DND-41 (cell line): Measurements from ENCODE around the gene NR1I2.
A peak's percentile ranks its signal among the peaks of the same experiment; 100 is the strongest.

Experiments used
- ATAC-seq: fragments of 200-7000 bp; cut with Tn5 transposase; 3 replicates; pipeline ENCODE4 v1.9.1; 2021; ENCODE audit warnings: low read depth; ENCODE audit not compliant: insufficient read depth
- DNase-seq: peaks from one replicate; pipeline ENCODE4 v3.0.0-alpha.2; 2020
- H2AFZ ChIP-seq: 2 replicates; pipeline ENCODE4 v1.6.0; 2012; ENCODE audit warnings: low read depth, low read length
- H3K27ac ChIP-seq: 2 replicates; pipeline ENCODE4 v1.5.1; 2012; ENCODE audit warnings: low read length, inconsistent platforms
- H3K27me3 ChIP-seq: fragments of 200-600 bp; sonication (generic); 2 replicates; pipeline ENCODE4 v1.6.0; 2012; ENCODE audit warnings: low read length, mild to moderate bottlenecking, inconsistent platforms; ENCODE audit not compliant: insufficient read depth, poor library complexity
- H3K36me3 ChIP-seq: 2 replicates; pipeline ENCODE4 v1.5.1; 2012; ENCODE audit warnings: low read length, inconsistent platforms; ENCODE audit not compliant: insufficient read depth
- H3K4me1 ChIP-seq: 2 replicates; pipeline ENCODE4 v1.5.1; 2012; ENCODE audit warnings: mild to moderate bottlenecking, low read length; ENCODE audit not compliant: insufficient read depth
- H3K4me2 ChIP-seq: 2 replicates; pipeline ENCODE4 v1.6.0; 2012; ENCODE audit warnings: mild to moderate bottlenecking, moderate library complexity, low read length, inconsistent platforms; ENCODE audit not compliant: insufficient read depth
- H3K4me3 ChIP-seq, 2 experiments: fragments of 200-600 bp in 1 of 2; shearing (Covaris generic) in 1 of 2; 2 replicates each; pipeline ENCODE4 v1.5.1; 2012 to 2016; ENCODE audit warnings: inconsistent platforms in 2 of 2, low read length in 2 of 2, mild to moderate bottlenecking in 2 of 2, low read depth in 1 of 2, moderate library complexity in 1 of 2
- H3K79me2 ChIP-seq: 2 replicates; pipeline ENCODE4 v1.6.0; 2012; ENCODE audit warnings: low read length, inconsistent platforms; ENCODE audit not compliant: insufficient read depth
- H3K9ac ChIP-seq: 2 replicates; pipeline ENCODE4 v1.6.0; 2012; ENCODE audit warnings: low read depth, mild to moderate bottlenecking, inconsistent platforms, low read length, moderate library complexity
- H3K9me3 ChIP-seq: 2 replicates; pipeline ENCODE4 v1.5.1; 2012; ENCODE audit warnings: low read length, moderate library complexity, mild to moderate bottlenecking, inconsistent platforms; ENCODE audit not compliant: insufficient read depth, severe bottlenecking
- H4K20me1 ChIP-seq: 2 replicates; pipeline ENCODE4 v1.6.0; 2012; ENCODE audit warnings: low read length; ENCODE audit not compliant: insufficient read depth
- EZH2 ChIP-seq: IDR thresholded peaks from 3 replicates; pipeline ENCODE4 v1.6.1; 2012; ENCODE audit warnings: borderline replicate concordance, low read depth, mild to moderate bottlenecking, moderate library complexity, low read length, inconsistent platforms; ENCODE audit not compliant: severe bottlenecking
- TF ChIP-seq, protein P1 (sequence below): IDR thresholded peaks from 2 replicates; pipeline ENCODE4 v1.5.1; 2012; ENCODE audit warnings: borderline replicate concordance, low read length, moderate library complexity, mild to moderate bottlenecking; ENCODE audit not compliant: poor library complexity, severe bottlenecking; ENCODE audit errors: extremely low read depth

NR1I2 gene

DNA sequence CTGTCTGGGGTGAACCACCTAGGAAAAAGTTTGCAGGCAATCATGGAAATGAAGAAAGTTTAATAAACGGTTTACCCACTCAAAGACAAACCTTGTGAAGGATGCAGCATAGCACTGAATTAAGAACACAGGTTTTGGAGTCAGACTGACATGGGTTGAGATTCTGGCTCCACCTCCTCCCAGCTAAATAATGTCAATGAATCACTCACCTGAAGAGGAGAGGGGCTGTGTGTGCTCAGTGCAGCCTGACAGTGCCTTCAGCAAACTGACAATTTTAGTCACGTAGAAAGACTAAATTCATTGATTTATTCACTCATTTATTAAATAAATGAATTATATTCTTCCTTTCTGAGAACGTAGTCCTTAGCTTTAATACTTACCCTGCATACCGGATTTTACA lies 18.9 kb downstream of the NR1I2 start:
- Histone ChIP-seq H3K79me2 (no peaks in the 10 kb centered on the region), H3K9me3 (no peaks in the 10 kb centered on the region), H2AFZ (no peak overlapping the region), H3K36me3 (no peaks in the 10 kb centered on the region), H3K27ac (no peak overlapping the region), H3K27me3 (peaks cover 3% of the 10 kb centered on the region), H3K4me1 (no peaks in the 10 kb centered on the region), H3K9ac (no peak overlapping the region), H3K4me2 (no peak overlapping the region), H3K4me3 (no peak overlapping the region), H4K20me1 (no peaks in the 10 kb centered on the region)
- no peak for ATAC-seq
- DNase-seq, result no peak
- TF ChIP-seq, protein P1, sequence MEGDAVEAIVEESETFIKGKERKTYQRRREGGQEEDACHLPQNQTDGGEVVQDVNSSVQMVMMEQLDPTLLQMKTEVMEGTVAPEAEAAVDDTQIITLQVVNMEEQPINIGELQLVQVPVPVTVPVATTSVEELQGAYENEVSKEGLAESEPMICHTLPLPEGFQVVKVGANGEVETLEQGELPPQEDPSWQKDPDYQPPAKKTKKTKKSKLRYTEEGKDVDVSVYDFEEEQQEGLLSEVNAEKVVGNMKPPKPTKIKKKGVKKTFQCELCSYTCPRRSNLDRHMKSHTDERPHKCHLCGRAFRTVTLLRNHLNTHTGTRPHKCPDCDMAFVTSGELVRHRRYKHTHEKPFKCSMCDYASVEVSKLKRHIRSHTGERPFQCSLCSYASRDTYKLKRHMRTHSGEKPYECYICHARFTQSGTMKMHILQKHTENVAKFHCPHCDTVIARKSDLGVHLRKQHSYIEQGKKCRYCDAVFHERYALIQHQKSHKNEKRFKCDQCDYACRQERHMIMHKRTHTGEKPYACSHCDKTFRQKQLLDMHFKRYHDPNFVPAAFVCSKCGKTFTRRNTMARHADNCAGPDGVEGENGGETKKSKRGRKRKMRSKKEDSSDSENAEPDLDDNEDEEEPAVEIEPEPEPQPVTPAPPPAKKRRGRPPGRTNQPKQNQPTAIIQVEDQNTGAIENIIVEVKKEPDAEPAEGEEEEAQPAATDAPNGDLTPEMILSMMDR, result no peak
- TF ChIP-seq EZH2, result no peak

DNA sequence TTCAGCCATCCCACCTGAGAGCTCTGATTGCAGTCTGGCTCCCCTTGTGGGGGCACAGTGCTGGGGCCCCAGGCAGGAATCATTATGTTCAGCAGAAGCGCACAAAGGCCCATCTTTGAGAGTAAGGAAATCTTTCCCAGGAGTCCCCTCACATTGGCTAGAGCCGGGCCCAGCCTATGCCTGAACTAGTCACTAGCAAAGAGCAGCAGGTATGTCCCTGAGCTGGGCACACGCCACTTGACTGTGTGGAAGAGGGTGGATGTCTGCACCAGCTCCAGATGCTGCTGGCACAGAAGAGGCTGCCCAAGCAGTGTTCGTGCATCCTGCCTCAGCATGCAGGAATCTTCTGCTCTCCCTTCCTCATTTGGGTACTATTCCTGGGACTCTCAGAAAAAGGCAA lies 26.3 kb downstream of the NR1I2 start:
- no peak for TF ChIP-seq EZH2
- TF ChIP-seq, protein P1, result peak; percentile 10
- DNase-seq, result no peak
- H3K9ac ChIP-seq, result no peak overlapping the region
- no peaks in the 10 kb centered on the region for H3K27me3 ChIP-seq
- no peak overlapping the region for H3K4me3 ChIP-seq
- H3K9me3 ChIP-seq, result no peaks in the 10 kb centered on the region
- no peaks in the 10 kb centered on the region for H3K4me1 ChIP-seq
- H3K79me2 ChIP-seq, result no peaks in the 10 kb centered on the region
- no peaks in the 10 kb centered on the region for H4K20me1 ChIP-seq
- no peaks in the 10 kb centered on the region for H3K36me3 ChIP-seq
- ATAC-seq, result no peak
- no peak overlapping the region for H3K4me2 ChIP-seq
- H2AFZ ChIP-seq, result no peak overlapping the region
- H3K27ac ChIP-seq, result no peak overlapping the region

DNA sequence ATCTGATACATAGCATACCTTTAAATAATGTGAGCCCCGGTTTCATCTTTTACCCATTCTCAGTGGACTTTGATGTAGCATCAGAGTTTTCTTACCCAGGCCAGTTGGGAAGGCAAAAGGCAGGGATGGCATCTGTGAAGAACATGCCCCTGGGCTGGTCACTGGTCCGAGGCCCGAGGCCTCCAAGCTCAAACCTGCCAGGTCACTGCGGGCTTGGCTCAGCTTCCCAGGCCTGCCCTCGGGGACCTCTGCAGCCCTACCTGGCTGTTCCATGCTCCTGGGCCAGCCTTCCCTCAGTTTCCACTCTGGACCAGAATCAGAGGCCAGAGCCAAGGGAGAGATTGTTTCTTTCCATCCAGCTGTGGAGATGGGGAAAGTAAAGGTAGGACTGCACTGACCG lies 26.9 kb downstream of the NR1I2 start:
- Histone ChIP-seq H3K4me2 (no peak overlapping the region), H4K20me1 (no peaks in the 10 kb centered on the region), H3K36me3 (no peaks in the 10 kb centered on the region), H3K27me3 (no peaks in the 10 kb centered on the region), H3K27ac (no peak overlapping the region), H3K9ac (no peak overlapping the region), H3K79me2 (no peaks in the 10 kb centered on the region), H3K4me3 (no peak overlapping the region), H3K9me3 (no peaks in the 10 kb centered on the region), H3K4me1 (no peaks in the 10 kb centered on the region), H2AFZ (no peak overlapping the region)
- ATAC-seq (no peak), DNase-seq (no peak)
- no peak for TF ChIP-seq EZH2

DNA sequence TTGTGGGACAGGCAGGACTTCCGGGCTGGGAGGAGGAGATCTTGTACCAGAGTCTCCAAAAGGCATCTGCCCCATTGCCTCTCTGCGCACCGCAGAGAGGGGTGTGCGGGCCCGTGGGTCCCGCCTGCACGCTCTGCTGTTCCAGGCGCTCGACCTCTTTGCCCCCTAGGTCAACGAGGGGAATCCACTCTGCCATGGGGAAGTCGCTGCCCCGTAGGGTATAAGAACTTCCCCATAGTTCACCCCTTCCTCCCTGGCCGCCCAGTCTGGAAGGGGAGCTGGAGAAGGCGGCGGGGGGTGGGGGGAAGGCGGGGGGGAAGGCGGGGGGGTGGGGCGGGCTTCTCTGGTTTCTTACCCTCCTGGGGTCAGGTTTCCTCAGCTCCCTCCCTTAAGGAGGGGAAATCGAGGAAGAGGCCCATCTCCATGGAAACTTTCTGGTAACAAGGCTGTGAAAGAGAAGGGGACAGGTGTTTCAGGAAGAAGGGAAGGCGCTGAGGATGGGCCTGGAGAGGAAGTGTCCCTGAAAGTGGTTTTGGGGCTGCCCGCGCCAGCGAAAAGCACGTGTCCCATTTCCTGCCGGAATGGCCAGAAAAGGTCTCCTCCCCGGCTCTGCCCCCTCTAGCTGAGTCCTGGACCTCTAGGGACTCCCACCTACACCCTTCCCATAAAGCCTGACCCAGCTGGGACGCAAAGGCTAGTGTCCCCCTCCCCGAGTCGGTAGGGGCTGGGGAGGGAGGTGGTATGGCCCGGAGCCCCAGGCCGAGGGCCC lies 27.5 kb downstream of the NR1I2 start:
- Histone ChIP-seq H3K27ac (no peak overlapping the region), H3K79me2 (no peaks in the 10 kb centered on the region), H3K4me1 (no peaks in the 10 kb centered on the region), H3K27me3 (no peaks in the 10 kb centered on the region), H3K9ac (no peak overlapping the region), H3K9me3 (no peaks in the 10 kb centered on the region), H3K4me2 (no peak overlapping the region), H4K20me1 (no peaks in the 10 kb centered on the region), H3K4me3 (no peak overlapping the region), H2AFZ (no peak overlapping the region), H3K36me3 (no peaks in the 10 kb centered on the region)
- no peak for ATAC-seq
- TF ChIP-seq, protein P1, result no peak
- no peak for TF ChIP-seq EZH2
- no peak for DNase-seq
